Liver (tissue), 9 donors: Measurements from ENCODE around the gene VSTM2L. TPM values are rescaled to one million over a fixed set of nuclear protein-coding genes. Genes with fewer than 3 reads are reported as not detected.
A peak's percentile ranks its signal among the peaks of the same experiment; 100 is the strongest.

Experiments used
- DNase-seq: peaks from one replicate; pipeline ENCODE4 v3.0.0-alpha.2; 2017; ENCODE audit warnings: low spot score
- H3K27ac ChIP-seq, 2 donors: one replicate each; pipeline ENCODE4 v1.7.0; 2013; ENCODE audit warnings: inconsistent platforms in 2 of 2, low read length in 2 of 2, control low read depth in 1 of 2, low read depth in 1 of 2, mild to moderate bottlenecking in 1 of 2
- H3K27me3 ChIP-seq, 4 donors: one replicate each; pipeline versions ENCODE4 v1.6.1 to v1.7.0; 2013; ENCODE audit warnings: low read length in 3 of 4, inconsistent platforms in 1 of 4, mild to moderate bottlenecking in 1 of 4, moderate library complexity in 1 of 4; ENCODE audit not compliant: control insufficient read depth in 4 of 4, insufficient read depth in 4 of 4
- H3K36me3 ChIP-seq, 4 donors: one replicate each; pipeline versions ENCODE4 v1.6.1 to v1.7.0; 2013; ENCODE audit warnings: low read length in 3 of 4, mild to moderate bottlenecking in 3 of 4, low read depth in 1 of 4, moderate library complexity in 1 of 4; ENCODE audit not compliant: control insufficient read depth in 4 of 4, insufficient read depth in 3 of 4
- H3K4me1 ChIP-seq, 4 donors: one replicate each; pipeline versions ENCODE4 v1.6.1 to v1.7.0; 2013; ENCODE audit warnings: low read length in 3 of 4, mild to moderate bottlenecking in 3 of 4, moderate library complexity in 1 of 4; ENCODE audit not compliant: control insufficient read depth in 4 of 4, insufficient read depth in 4 of 4
- H3K4me3 ChIP-seq, 3 donors: one replicate each; pipeline versions ENCODE4 v1.6.1 to v1.7.0; 2013; ENCODE audit warnings: low read length in 3 of 3, control low read depth in 1 of 3, low read depth in 1 of 3, mild to moderate bottlenecking in 1 of 3
- H3K9ac ChIP-seq, 2 donors: one replicate each; pipeline ENCODE4 v1.7.0; 2013; ENCODE audit warnings: low read length in 2 of 2, mild to moderate bottlenecking in 2 of 2, moderate library complexity in 2 of 2, control low read depth in 1 of 2, low read depth in 1 of 2
- H3K9me3 ChIP-seq, 4 donors: one replicate each; pipeline versions ENCODE4 v1.6.1 to v1.7.0; 2013; ENCODE audit warnings: low read length in 3 of 4; ENCODE audit not compliant: control insufficient read depth in 4 of 4
- EGR1 ChIP-seq, 2 donors: IDR thresholded peaks; 2 replicates each; pipeline ENCODE4 v1.6.1; 2016 to 2018; ENCODE audit warnings: antibody characterized with exemption in 2 of 2, low read depth in 2 of 2
- FOXA1 ChIP-seq: IDR thresholded peaks from 2 replicates; pipeline ENCODE4 v1.6.1; 2016; ENCODE audit warnings: antibody characterized with exemption
- GABPA ChIP-seq, 2 donors: IDR thresholded peaks in 1 of 2; conservative IDR thresholded peaks in 1 of 2; 2 replicates each; pipeline ENCODE4 v1.6.1; 2016; ENCODE audit warnings: antibody characterized with exemption in 2 of 2, mild to moderate bottlenecking in 1 of 2, moderate library complexity in 1 of 2
- HNF4A ChIP-seq, 2 donors: conservative IDR thresholded peaks; 2 replicates each; pipeline ENCODE4 v1.6.1; 2016; ENCODE audit warnings: antibody characterized with exemption in 2 of 2, mild to moderate bottlenecking in 2 of 2
- JUND ChIP-seq, 2 donors: IDR thresholded peaks; 2 replicates each; pipeline ENCODE4 v1.6.1; 2016; ENCODE audit warnings: antibody characterized with exemption in 2 of 2
- NR2F2 ChIP-seq: IDR thresholded peaks from 2 replicates; pipeline ENCODE4 v1.6.1; 2016; ENCODE audit warnings: antibody characterized with exemption
- RAD21 ChIP-seq, 2 donors: IDR thresholded peaks; 2 replicates each; pipeline ENCODE4 v1.6.1; 2016; ENCODE audit warnings: antibody characterized with exemption in 2 of 2, mild to moderate bottlenecking in 2 of 2
- RXRA ChIP-seq, 2 donors: IDR thresholded peaks; 2 replicates each; pipeline ENCODE4 v1.6.1; 2017 to 2018; ENCODE audit warnings: antibody characterized with exemption in 2 of 2, mild to moderate bottlenecking in 1 of 2
- SP1 ChIP-seq: IDR thresholded peaks from 2 replicates; pipeline ENCODE4 v1.6.1; 2018; ENCODE audit warnings: antibody characterized with exemption, mild to moderate bottlenecking
- WGBS: extraction: QIAGEN DNeasy Blood & Tissue Kit; methylation state at CpG from one replicate; pipeline ENCODE4 v1.1.7; 2013; 5-methylcytosine and 5-hydroxymethylcytosine counted together
- polyA plus RNA-seq, 2 donors: library from polyadenylated mRNA; stranded (reverse) in 1 of 2; unstranded in 1 of 2; fragments of 200-250 nt in 1 of 2; fragments of >200 nt in 1 of 2; fragmentation: Nextera tagmentation in 1 of 2; extraction: Ambion mirVana in 1 of 2; gene quantifications; one replicate each; pipeline versions ENCODE4 v1.2.1 to v1.2.3, GENCODE V29; 2013 to 2015
- total RNA-seq, 2 donors: library from RNA; depleted of rRNA; stranded (reverse); fragments of >200 nt; gene quantifications; one replicate each; pipeline ENCODE4 v1.2.3, GENCODE V29; 2014
- TF ChIP-seq, protein P1 (sequence below): IDR thresholded peaks from 2 replicates; pipeline ENCODE4 v1.6.1; 2016; ENCODE audit warnings: antibody characterized with exemption
- donor health status: healthy.
- donor health status: healthy.
- donor health status: healthy.
- donor health status: healthy.
- donor health status: healthy.

Gene VSTM2L
- total and polyA plus RNA-seq, 4 donors = 0.31 to 0.79 (median 0.56) TPM

DNA sequence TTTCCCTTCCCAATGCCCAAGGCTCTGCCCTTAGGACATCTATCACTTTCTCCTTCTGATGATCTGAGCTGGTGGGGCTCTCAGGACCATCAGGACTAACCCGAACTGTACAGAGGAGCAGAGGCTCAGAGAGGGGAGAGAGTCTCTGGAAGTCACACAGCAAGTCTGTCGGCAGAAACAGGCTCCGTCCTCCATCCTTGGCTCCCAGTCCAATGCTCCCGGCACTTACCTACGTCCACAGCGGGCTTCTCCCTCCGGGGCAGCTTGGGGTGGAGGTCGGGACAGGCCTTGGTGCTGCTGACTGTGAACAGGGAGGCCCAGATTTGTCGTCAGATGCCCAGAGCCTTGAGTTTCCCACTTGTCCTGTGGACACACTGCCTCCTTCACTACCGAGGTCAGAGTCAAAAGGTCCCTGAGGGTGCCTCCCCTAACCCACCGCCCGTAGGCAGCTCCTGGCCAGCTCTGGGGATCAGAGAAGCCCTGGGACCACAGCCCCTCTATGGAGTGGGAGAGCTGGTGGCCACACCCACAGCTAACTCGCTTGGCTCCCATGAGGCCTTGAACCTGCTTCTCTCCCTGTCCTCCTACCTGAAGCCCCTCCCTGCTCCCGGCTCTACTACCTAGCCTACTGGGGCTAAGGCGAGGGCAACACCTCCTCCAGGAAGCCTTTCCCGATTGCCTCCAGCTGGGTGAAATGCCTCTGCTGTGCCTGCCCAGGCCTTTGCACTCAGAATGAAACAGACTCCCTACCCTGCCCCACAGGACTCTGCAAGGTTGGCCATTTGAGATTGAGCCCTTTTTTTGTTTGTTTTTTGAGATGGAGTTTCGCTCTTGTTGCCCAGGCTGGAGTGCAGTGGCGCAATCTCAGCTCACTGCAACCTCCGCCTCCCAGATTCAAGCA is 22.6 kb downstream of the VSTM2L start:
- no peak overlapping the region for H3K27ac ChIP-seq
- WGBS = 75% methylated on average over 19 of the region's 19 CpGs
- TF ChIP-seq HNF4A (conservative IDR thresholded peaks at IDR 0.05) (peak; percentile 15 to 56), RXRA (IDR thresholded peaks at IDR 0.05) (peak in 1 of 2 donors; percentile 47), SP1 (peak; percentile 14), NR2F2 (no peak), GABPA (IDR thresholded peaks at IDR 0.05 in 1 of 2, conservative IDR thresholded peaks at IDR 0.05 in 1 of 2) (no peak), RAD21 (IDR thresholded peaks at IDR 0.05) (peak in 1 of 2 donors; percentile 40), EGR1 (IDR thresholded peaks at IDR 0.05; ENCODE audit: low read depth in 2 of 2) (no peak)
- H3K4me3 ChIP-seq = no peak overlapping the region
- H3K9me3 ChIP-seq = no peaks in the 10 kb centered on the region
- no peaks in the 10 kb centered on the region for H3K27me3 ChIP-seq
- H3K9ac ChIP-seq = no peak overlapping the region
- H3K4me1 ChIP-seq = peaks cover 0 to 6% (median 5%) of the 10 kb centered on the region in 4 donors
- no peak for DNase-seq
- H3K36me3 ChIP-seq = no peaks in the 10 kb centered on the region

DNA sequence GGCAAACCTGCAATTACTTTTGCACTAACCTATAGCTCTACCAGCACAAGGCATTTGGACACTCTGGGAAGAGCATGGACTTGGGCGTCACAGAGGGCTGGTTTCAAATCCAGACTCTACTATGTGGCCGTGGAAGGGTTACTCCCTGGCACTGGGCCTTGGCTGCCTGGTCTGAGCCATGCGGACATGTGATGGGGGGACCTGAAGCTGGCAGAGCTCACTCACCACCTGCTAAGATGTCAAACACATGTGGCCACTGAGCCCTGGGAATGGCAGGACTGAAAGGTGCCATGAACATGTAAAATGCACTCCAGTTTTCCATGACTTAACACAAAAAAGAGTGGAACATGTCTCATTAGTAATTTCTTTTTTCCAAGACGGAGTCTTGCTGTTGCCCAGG is 23.7 kb downstream of the VSTM2L start:
- no peak overlapping the region for H3K27ac ChIP-seq
- TF ChIP-seq FOXA1 = no peak
- no peak for TF ChIP-seq HNF4A (conservative IDR thresholded peaks at IDR 0.05)
- H3K9me3 ChIP-seq = no peaks in the 10 kb centered on the region
- H3K4me1 ChIP-seq = peaks cover 0 to 6% (median 5%) of the 10 kb centered on the region in 4 donors
- H3K4me3 ChIP-seq = no peak overlapping the region
- WGBS = 91% methylated on average over 4 of the region's 4 CpGs
- H3K27me3 ChIP-seq = no peaks in the 10 kb centered on the region
- no peaks in the 10 kb centered on the region for H3K36me3 ChIP-seq
- no peak for DNase-seq
- no peak overlapping the region for H3K9ac ChIP-seq

DNA sequence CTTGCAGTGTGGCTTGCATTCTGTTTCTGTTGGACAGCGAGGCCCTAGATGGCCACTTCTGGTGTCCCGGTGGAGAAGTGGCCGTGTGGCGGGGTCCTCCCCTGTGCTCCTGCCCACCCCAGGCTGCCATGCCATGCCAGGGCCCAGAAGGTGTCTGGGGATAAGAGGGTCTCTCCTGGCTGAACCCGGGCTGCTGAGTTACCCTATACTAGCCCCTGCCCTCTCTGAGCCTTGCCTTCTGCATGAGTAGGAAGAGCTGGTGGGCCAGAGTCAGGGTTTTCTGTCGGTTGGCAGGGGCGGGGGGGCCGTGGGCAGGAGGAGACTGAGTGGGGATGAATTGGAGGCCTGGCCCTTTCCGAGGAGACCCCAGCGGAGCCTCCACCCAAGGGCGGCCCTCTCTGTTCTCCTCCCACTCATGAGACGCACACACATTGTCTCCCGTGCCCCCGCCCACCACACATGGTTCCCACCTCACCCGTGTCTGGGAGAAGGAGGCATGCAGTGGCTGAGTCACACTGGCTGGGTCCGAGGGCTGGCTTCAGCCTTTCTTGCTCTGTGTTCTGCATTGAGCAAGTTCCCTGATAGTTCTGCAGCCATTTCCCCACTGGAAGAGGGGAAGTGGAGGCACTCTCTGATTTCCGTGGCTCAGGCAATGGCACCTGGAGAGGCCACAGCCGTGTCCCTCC is 24.6 kb downstream of the VSTM2L start:
- no peak overlapping the region for H3K27ac ChIP-seq
- H3K27me3 ChIP-seq = no peaks in the 10 kb centered on the region
- H3K9ac ChIP-seq = no peak overlapping the region
- WGBS = 93% methylated on average over 18 of the region's 18 CpGs
- H3K36me3 ChIP-seq = no peaks in the 10 kb centered on the region
- H3K4me3 ChIP-seq = no peak overlapping the region
- no peak for DNase-seq
- peaks cover 0 to 6% (median 5%) of the 10 kb centered on the region in 4 donors for H3K4me1 ChIP-seq
- H3K9me3 ChIP-seq = no peaks in the 10 kb centered on the region
- no peak for TF ChIP-seq NR2F2
- TF ChIP-seq, protein P1, sequence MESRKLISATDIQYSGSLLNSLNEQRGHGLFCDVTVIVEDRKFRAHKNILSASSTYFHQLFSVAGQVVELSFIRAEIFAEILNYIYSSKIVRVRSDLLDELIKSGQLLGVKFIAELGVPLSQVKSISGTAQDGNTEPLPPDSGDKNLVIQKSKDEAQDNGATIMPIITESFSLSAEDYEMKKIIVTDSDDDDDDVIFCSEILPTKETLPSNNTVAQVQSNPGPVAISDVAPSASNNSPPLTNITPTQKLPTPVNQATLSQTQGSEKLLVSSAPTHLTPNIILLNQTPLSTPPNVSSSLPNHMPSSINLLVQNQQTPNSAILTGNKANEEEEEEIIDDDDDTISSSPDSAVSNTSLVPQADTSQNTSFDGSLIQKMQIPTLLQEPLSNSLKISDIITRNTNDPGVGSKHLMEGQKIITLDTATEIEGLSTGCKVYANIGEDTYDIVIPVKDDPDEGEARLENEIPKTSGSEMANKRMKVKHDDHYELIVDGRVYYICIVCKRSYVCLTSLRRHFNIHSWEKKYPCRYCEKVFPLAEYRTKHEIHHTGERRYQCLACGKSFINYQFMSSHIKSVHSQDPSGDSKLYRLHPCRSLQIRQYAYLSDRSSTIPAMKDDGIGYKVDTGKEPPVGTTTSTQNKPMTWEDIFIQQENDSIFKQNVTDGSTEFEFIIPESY = no peak
- TF ChIP-seq GABPA (IDR thresholded peaks at IDR 0.05 in 1 of 2, conservative IDR thresholded peaks at IDR 0.05 in 1 of 2) = no peak
- TF ChIP-seq JUND (IDR thresholded peaks at IDR 0.05) = no peak
